HG03432 (cell line): ENCODE measurements around the gene MLYCD.

Experiments
- ATAC-seq: cut with Tn5 transposase; IDR thresholded peaks from one replicate; pipeline ENCODE4 v1.9.1; 2021; ENCODE audit warnings: mild to moderate bottlenecking, moderate library complexity; ENCODE audit not compliant: unreplicated experiment

MLYCD gene

GRCh38 chr16:83953796-83954576 is 55.1 kb downstream of the MLYCD start:
- peak; percentile 37 for ATAC-seq

GRCh38 chr16:83954577-83955016 is 55.7 kb downstream of the MLYCD start:
- ATAC-seq = no peak

- no peak for ATAC-seq
Observed at GRCh38 chr16:83955218-83956130, 56.6 kb downstream of the MLYCD start.

DNA sequence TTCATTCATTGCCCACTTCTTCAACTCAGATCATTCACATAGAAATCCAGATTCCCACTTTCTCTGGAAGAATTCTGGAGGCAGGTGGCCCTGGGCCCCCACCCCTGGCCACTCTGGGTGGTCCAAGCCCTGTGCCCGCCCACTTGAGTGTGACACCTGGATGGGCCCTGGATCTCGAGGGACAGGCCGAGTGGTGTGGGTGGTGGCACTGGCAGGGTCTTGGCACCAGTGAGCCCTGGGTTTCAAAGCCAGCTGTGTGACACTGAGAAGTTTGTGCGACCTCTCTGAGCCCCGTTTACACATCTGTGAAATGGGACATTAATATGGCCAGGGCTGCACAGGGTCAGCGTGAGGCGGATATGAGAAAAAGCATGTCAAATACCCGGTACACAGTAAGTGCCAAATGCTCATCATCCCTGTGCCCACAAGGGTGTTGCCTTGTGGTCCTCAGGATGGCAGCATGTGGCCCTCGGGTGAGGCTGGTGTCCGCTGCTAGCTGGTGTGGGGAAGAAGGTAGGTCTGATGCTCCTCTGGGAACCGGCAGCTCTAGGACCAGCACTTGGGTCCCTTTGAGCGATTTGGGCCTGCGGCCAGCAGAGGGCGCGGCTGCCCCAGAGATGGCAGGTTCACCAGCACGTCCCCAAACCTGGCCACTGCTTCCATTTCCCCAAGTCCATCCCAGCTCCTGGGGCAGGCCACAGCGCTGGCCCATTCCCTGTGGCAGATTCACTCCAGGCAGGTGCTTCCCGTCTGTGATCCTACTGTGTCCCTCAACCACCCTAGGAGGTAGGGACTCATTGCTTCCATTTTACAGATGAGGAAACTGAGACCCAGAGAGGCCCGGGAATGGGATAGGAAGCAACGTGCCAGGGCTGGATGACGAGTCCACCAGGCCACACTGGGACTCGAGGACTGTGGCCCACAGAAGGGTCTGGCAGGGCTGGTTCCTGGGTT is 57.7 kb downstream of the MLYCD start:
- no peak for ATAC-seq

GRCh38 chr16:83957296-83957855 is 58.5 kb downstream of the MLYCD start:
- ATAC-seq = no peak

DNA sequence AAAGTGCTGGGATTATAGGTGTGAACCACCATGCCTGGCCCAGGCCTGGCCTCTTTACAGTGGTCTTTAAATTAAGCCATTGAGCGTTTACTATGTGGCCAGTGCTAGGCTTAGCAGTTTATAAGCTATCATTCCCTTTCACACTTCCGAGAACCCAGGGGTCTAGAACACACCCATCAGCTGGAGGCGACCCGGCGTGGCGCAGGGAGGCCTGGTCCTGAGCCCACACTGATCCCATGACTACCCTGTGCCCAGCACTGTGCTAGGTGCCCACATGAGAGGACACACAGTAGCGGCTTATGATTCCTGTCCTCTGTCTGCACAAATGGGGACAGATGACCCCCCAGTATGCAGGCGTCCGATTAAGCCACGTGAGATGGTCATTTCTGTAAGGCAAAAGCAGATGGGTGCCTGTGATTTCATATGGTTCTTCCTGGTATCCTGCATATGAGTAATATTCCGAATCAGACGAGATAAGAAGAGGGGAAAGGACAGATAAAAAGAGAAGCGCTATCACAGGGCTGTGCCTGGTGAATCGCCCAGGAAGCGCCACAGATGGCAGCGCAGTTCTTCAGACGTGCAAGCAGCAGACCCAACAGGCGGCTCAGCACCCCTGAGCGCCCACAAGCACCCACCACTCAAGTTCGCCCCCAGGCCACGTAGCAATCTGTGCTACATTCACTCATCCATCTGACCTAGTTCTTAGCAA is 59.4 kb downstream of the MLYCD start:
- no peak for ATAC-seq

DNA sequence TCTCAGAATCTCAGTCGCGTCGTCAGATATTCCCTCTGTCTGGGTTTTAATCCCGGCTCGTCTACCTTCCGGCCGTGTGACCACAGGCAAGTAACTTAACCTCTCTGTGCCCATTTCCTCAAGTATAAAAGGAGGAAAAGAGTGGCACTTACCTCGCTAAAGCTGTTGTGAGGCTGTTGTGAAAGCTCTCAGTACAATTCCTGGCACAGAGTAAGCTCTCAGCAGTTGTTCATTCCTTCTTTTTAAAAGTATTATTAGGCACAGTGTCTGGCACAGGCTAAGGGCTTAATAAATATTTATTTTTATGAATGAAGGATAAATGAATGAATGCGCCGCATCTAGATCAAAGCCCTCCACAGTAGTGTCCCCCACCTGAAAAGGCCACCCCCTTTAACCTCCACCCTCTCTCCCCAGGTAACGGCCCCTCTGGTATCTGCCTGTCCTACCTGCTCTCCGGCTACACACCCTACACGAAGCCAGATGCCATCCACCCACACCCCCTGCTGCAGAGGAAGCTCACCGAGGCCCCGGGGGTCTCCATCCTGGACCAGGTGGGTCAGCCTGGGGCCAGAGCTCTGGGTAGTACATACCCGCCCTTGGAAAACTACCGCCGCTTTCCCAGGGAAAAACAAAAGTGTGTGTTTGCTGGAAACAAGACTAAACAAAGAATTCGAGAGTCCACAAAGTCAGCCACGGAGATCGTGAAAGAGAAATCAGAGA is 60.1 kb downstream of the MLYCD start:
- ATAC-seq = no peak

GRCh38 chr16:83959656-83960434 is 60.9 kb downstream of the MLYCD start:
- no peak for ATAC-seq

- ATAC-seq = no peak
Observed at GRCh38 chr16:83960521-83961249, 61.8 kb downstream of the MLYCD start.

DNA sequence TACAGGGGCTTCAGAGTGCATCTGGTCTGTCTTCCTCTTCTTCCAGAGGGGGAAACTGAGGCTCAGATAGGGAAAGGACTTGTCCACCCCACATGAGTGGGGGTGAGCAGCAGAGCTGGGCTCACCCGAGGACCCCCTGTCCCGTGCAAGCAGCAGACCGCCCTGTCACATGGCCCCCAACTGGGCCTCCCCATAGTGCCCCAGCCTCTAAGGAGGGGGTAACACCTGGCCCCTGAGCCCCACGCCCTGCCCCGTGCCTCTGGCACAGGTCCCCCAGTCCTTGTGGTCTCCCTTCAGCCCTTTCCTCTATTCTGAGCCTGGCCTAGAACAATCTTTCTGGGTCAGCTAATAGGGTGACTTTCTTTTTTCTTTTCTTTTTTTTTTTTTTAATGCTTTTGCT is 62.7 kb downstream of the MLYCD start:
- no peak for ATAC-seq

DNA sequence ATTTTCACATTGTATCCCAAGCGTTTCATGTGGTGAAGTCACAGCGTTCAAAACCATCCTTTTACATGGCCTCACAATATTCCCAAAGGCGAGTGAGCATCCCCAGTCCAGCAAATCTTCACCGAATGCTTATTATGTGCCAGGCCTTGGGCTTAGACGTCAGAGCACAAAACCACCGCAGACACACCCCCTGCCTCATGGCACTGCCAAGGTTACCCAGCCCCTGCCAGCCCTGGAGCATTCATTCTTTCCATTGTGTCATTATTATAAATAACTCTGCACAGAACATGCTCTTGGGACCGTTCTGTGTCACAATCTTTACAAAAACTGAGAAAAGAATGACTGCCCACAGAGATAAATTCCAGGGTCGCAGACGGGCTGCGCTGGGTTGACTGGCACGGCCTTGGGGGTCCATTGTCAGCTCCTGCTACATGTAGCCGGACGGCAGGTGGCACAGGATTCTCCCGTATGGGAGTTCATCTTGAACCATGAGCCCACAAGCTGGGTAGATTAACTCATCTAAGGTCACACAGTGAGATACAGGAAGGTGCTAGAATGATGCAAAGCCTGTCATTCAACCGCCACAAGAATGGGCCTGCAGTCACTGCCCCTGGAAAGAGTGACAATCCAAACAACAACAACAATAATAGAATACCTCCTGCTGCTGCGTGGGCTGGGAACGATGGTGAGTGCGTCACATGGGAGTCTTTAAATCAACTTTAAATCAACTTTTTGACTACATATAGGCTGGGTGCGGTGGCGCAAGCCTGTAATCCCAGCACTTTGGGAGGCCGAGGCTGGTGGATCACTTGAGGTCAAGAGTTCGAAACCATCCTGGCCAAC is 64.6 kb downstream of the MLYCD start:
- no peak for ATAC-seq

DNA sequence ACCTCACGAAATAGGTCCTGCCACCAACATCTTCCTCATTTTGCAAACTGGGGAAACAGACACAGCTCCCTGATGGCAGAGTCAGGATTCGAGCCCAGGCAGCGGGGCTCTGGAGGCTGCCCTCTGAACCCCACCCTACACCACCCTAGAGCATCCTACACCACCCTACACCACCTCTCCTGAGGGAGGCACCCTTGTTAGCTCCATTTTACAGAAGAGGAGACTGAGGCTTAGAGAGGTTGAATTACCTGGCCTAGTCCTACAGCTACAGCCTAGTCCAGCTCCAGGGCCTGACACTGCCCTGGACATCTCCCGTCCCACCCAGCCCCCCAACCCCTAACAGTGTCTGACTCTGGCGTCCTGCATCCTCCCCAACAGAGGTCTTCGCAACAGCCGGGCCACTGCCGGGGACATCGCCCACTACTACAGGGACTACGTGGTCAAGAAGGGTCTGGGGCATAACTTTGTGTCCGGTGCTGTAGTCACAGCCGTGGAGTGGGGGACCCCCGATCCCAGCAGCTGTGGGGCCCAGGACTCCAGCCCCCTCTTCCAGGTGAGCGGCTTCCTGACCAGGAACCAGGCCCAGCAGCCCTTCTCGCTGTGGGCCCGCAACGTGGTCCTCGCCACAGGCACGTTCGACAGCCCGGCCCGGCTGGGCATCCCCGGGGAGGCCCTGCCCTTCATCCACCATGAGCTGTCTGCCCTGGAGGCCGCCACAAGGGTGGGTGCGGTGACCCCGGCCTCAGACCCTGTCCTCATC is 65.9 kb downstream of the MLYCD start:
- no peak for ATAC-seq

- no peak for ATAC-seq
Observed at GRCh38 chr16:83965444-83966152, 66.7 kb downstream of the MLYCD start.

GRCh38 chr16:83966153-83966696 is 67.3 kb downstream of the MLYCD start:
- ATAC-seq = no peak

GRCh38 chr16:83967091-83967490 is 68.2 kb downstream of the MLYCD start:
- ATAC-seq = no peak
